ENCODE results near the gene LMNTD2.

DNA sequence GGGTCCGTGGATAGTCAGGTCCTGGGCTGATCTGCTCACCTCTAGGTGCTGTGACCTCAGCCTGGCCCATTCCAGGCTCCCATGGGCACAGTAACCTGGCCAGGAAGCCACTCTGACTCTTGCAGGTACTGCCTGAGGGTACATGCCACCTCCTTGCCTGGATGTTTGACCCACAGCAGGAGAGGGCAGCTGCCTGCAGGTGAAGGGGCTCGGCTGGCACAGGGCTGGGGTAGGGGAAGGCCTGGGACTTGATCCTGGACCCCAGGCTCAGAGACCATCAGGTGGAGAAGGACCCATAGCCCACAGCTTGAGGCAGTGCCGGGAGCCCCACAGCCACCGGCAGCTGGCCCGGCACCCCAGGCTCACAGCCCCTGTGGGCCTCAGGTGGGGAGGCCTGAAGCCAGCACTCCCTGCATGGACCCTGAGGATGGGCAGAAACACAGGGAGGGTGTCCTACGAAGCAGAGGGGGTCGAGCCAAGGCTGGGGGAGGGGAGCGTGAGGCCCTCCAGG, 20.5 kb downstream of the LMNTD2 start:
- TF ChIP-seq, protein P1, sequence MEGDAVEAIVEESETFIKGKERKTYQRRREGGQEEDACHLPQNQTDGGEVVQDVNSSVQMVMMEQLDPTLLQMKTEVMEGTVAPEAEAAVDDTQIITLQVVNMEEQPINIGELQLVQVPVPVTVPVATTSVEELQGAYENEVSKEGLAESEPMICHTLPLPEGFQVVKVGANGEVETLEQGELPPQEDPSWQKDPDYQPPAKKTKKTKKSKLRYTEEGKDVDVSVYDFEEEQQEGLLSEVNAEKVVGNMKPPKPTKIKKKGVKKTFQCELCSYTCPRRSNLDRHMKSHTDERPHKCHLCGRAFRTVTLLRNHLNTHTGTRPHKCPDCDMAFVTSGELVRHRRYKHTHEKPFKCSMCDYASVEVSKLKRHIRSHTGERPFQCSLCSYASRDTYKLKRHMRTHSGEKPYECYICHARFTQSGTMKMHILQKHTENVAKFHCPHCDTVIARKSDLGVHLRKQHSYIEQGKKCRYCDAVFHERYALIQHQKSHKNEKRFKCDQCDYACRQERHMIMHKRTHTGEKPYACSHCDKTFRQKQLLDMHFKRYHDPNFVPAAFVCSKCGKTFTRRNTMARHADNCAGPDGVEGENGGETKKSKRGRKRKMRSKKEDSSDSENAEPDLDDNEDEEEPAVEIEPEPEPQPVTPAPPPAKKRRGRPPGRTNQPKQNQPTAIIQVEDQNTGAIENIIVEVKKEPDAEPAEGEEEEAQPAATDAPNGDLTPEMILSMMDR (IDR thresholded peaks at IDR 0.05; ENCODE audit: low read depth, low read length, poor library complexity, severe bottlenecking): no peak
- no peak for TF ChIP-seq EZH2phosphoT487 (IDR thresholded peaks at IDR 0.05; ENCODE audit: borderline replicate concordance, low read length)

All from DOHH2 (cell line).